GM19395 (cell line): ENCODE data around the gene IBA57.

Experiments
- ATAC-seq: cut with Tn5 transposase; IDR thresholded peaks from one replicate; pipeline ENCODE4 v1.9.1; 2021; ENCODE audit warnings: mild to moderate bottlenecking, moderate library complexity; ENCODE audit not compliant: unreplicated experiment

The IBA57 gene

DNA sequence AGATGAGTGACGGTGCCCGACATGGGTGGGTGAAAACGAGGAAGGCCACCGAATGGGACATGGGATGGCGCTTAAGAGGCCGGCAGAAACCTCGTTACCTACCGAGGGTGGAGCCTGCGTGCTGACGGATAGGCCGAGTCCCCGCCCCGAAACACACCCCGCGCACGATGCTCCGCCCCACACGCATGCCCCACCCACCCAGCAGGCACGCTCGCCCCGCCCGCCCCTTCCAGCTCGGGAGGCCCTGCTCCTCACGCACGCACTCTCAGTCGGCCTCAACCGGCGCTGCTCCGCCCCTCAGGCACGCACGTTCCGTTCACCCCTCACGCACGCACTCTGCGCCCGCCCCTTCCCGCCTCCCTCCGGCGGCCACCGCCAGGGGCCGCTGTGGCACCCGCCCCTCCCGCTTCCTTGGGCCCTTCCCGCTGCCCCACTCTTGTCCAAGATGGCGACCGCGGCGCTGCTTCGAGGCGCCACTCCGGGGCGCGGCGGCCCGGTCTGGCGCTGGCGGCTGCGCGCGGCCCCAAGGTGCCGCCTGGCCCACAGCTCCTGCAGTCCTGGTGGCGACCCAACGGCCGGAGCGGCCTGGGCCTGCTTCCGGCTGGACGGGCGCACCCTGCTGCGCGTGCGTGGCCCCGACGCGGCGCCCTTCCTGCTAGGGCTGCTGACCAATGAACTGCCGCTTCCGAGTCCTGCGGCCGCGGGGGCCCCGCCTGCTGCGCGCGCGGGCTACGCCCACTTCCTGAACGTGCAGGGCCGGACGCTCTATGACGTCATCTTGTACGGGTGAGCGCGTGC lies at the start of gene IBA57:
TSS of gene IBA57 (plus strand) at position 433 of the 798 bp plus-strand sequence. CDS start at position 446, 13 bp downstream.
- ATAC-seq = peak; percentile 86

DNA sequence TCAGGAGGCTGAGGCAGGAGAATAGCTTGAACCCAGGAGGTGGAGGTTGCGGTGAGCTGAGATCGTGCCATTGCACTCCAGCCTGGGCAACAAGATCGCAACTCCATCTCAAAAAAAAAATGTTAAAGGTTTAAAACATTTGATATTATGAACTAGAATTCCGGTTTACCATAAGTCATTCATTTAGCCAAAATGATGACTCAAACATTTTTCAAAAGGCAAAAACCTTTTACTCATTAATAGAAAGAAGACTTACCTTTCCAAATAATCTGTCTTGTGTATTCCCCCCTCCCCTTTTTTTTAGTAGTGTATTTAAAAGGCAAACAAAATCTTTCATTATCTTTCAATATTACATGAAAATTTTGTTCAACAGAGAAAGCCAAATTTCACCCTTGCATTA lies 48.3 kb upstream of the IBA57 start:
- ATAC-seq = no peak

DNA sequence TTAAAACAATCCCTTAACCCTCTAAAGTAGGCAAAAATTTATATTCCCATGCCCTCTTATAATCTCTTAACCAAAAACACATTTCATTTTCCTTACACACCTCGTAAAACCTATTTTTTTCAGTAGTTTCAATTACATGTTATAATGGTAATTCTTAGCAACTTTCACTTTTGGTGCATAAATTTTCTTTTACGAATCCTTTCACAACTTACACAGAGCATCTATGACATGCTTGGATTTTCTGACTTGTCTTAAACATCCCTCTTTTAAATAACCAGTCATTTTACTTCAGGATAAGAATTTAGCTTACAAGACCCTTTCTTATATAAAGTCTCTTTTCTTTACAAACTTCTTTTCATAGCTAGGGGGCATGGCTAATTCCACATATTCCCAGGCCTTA lies 47.6 kb upstream of the IBA57 start:
- no peak for ATAC-seq

DNA sequence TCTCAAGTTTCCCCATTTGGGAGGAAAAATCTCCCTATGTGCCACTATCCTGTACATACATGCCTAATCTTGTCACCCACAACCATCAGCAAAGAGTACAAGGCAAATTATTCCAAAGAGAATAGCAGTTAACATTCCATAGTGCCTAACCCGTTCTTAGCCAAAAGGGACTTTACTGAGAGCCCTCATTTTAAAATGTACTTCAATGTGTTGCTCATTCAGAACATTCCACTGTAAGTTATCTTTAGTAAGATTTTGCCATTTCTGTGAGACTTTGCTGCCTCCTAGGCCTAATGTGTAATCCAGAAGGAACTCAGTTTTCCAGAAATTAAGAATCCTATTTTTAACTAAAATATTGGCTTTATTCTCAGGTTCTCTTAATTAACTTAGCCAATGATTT lies 45.3 kb upstream of the IBA57 start:
- no peak for ATAC-seq

DNA sequence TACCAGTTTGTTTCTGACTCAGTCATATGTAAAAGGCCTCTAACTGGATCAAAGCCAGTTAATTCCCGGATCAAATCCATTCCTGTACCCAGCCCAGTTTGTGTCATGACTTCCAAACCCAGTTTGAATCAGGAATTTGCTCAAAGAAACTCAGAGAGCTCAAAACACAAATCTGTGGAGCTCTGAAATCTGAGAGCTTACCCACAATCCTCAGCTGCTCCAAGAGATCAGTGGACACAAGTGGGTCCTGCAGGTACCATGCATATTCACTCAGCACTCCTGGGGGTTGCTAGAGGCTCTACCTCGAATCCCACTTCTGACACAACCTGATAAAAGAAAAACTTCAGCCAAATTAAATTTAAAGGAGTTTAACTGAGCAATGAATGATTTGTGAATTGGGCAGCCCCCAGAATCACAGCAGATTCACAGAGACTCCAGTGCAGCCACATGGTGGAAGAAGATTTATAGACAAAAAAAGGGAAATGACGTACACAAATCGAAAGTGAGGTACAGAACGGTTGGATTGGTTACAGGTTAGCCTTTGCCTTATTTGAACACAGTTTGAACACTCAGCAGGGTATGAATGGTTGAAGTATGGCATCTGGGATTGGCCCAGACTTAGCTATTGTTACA lies 44.6 kb upstream of the IBA57 start:
- ATAC-seq = no peak

DNA sequence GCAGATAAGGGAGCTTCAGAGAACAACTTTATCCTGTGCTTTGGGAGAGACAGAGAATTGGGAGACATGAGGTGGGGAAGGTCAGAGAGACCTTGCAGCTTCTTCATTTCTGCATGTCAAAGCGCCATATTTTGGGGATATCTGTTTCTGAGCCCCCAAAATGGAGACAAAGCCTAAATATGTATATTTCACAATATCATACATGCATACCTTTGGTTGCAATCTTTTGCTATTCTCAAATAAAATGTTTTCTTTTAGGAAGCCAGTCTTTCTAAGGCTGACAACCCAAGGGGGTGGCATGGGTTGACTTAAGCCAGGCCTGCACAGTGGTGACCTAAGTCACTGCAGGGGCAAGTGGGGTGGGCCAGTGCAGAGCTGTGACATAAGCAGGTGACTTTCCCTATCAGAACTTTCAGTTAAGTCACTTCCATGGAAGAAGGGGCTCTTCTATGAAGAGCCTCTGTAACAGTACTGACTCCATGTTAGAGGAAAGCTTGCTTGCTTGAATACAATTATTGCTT lies 42.6 kb upstream of the IBA57 start:
- ATAC-seq = no peak

DNA sequence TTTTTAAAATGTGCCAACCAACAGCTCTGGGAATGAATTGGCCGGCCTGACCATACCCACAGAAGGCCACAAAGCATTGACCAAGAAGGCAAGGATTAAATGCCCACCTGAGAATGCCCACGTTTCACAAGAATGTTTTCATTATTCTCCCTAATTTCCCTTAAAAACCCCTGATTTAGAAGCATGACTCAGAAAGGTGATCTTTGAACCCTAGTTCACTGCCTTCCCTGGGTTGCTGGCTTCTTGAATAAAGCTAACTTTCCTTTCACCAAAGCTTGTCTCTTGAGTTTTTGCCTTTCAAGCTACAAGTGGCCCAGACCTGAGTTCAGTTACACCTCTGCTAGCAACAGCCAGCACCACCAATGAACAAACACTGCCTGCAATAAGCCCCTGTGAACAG lies 42.1 kb upstream of the IBA57 start:
- ATAC-seq = no peak

DNA sequence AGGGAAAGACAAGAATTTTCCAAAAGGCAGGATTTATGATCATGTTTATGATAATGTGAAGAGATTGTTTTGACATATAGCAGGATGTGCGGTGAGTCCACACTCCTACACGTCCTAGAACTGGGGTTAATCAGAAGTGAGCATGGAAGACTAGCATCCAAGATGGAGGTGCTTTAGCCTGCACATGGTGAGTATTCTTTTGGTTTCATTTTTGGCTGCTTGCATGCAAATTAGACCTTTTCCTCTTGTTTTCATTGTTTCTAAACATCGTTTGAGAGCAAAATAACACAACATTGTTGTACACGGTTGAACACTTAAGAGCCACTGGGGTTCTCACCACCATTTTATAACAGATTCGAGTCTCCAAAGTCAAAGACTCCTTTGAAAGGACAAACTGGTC lies 40.4 kb upstream of the IBA57 start:
- no peak for ATAC-seq

DNA sequence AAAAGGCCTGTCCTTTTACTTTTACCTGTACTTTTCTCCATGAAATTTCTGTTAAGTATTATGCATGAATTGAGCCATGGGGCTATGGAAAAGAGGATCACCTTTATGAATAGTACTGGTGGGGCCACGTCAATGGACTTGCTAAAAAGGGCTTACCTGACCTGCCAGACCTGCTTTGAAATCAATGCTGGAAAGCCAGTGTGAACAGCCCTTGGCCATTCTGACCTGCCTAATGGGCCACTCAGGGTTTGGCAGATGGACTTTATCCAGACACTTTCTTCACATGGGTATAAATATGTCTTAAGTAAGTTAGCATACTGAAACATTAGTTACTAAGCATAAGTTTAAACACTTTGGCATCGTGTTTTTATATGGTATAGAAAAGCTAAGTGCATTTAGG lies 33.8 kb upstream of the IBA57 start:
- ATAC-seq = no peak

DNA sequence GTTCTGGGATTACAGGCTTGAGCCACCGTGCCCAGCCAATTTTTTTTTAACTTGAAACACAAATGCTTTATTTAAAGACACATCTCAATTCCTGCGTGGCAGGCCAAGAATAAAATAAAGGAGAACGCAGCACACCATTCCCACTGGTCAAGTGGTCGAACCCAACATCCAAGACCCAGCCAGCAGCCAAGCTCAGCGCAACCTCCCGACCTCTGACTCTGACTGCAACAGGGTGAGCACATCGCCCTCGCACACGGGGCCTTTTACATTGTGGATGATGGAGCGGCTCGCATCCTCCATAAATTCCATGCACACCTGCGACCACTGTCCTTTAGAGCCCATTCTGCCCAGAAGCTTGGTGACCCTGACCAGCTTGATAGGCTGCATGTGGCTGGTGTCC lies 31.0 kb upstream of the IBA57 start:
- no peak for ATAC-seq

DNA sequence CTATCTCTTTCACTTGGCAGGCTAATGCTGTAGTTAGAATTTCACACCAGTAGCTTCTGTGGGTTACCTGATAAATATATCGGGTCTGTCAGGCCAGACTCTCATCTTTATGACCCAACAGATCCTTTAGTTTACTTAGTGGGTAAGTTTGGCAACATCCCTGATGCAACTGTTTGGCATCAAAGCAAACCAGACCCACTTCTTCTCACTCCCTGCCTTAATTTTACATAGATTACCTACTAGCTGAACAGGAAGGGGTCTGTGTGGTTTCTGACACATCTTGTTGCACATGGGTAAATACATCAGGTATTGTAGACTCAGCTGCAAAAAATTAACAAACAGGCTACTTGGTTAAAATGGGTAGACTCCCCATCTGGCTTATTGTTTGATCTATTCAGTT lies 28.7 kb upstream of the IBA57 start:
- ATAC-seq = no peak

DNA sequence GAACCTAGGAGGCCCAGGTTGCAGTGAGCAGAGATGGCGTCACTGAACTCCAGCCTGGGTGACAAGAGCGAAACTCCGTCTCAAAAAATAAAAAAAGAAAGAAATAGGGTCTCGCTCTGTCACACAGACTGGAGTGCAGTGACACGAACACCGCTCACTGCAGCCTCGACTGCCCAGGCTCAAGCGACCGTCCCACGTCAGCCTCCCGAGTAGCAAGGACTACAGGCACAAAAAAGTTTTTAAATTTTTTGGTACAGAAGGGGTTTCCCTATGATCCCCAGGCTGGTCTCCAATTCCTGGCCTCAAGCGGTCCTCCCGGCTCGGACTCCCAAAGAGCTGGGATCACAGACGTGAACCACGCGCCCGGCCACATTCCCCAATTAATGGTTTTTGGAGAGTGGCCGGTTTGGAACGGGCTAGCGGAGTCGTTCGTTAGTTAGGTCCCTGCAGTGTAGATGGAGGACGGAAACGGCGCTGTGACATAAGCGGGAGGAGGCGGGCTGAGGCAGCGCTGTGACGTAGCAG lies 26.1 kb upstream of the IBA57 start:
- ATAC-seq = no peak

DNA sequence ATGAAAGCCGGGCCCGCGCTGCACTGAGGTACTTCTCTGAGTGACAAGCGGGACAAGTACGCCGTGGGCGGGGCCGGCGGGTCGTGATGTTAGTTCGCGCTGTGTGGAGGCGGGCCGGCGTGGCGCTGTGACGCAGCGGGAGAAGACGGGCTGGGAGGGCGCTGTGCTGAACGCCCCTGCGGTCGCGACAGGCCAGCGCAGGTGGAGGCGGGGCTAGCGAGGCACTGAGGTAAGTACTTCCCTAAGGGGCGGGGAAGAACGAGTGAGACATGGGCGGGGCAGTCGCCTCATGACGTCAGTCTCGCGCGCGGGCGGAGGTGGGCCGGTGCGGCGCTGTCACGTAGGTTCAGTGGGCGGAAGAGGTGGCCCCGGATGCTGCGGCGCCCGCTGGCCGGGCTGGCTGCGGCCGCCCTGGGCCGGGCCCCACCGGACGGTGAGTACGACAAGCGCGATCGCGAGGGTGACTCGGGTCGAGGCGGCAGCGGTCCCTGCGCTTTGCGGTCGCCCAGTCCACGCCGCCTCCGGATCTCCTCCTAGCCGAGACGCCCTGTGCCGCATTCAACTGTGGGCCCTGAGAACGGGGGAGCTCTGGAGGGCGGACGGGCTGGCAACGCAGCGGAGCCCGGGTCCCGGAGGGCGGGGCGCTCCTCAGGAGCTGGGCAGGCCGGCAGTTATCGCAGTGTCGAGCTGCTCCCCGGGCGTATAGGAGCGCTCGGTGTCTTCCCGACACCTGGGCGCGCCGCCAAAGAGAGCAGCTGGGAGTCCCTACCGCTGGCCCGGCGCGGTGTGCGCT lies 25.5 kb upstream of the IBA57 start, which contains the start of gene GUK1:
TSS of gene GUK1 (plus strand) at position 349 of the 793 bp plus-strand sequence. CDS start at position 373, 24 bp downstream.
- ATAC-seq = peak; percentile 90

DNA sequence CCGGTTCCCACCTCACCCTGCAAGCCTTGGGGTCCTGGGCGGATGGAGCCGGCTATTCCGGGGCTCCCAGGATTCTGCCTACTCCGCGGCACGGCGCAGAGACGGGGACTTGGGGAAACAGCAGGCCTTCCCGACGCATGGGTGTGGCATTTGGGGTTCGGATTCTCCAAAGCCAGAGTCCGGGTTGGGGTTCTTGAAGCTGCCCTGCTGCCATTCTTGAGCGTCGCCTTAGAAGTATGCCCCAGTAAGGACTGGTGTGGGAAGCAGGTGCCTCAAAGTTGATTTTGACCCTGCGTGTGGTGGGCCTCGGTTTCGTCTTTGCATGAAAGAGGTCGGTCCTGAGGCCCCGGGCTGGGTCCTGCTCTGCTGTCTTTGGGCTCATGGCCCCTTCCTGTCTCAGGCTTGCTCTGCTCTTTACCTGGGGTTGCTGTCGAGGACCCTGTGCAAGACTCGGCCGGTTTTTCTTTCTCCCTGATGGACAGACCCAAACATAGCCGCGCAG lies 24.8 kb upstream of the IBA57 start:
- no peak for ATAC-seq

DNA sequence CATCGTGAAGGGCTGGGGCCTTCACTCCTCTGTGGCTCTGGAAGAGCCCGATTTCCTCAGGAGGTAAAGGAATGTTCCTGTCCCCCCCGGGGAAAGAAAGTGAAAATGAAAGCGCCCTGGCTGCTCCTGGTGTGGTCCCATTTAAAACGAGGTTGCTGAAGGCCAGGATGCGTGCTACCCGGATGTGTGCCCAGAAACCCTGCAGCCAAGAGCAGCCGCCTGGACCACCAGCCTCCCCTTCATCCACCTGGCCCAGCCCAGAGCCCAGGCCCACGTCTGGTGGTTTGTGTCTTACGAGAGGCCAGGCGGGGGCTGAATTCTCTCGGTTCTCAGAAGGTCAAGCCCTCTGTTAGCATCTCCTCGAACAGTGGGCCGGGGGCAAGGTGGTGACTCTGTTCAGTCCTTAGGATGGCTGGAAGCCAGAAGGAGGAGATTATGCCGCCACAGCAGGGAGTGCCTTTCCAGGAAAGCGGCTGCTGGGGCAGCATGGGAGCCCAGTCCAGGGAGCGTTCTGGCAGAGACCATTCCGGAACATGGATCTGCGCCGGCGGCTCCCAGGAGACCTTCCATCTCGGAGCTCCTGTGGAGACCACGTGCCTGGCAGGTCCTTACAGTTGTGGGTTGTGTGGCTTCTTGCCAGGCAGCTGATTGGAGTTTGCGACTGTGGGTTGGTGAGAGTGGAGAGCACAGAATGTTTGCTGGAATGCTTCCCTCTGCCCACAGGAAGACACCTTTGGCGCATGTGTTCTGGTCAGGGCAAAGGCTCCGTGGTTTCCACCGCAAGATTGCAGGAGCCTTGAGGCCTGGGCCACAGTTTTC lies 24.2 kb upstream of the IBA57 start:
- no peak for ATAC-seq

DNA sequence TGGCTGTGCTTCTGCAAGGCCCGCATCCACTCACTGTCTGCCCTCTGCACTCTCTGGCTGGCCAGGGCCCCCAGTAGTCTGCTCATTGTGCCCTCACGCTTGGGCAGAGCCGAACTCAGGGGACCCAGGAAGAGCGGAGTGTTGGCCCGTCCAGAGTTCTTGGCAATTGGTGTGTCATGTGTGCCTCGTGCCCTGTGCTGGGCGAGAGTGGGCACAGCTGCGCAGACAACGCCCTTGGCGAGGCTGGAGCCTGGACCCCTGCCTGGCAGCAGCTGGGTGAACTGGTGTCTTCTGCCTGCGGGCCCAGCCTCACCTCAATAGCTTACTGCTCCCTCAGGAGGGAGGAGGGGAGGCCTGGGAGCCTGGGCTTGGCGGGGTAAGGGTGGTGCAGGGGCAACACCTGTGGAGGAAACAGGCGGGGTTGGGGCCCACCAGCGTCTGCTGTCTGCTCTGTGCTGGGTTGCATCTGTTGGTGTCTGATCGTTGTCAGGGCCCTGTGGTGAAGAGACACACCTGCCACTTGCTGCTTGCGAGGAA lies 23.4 kb upstream of the IBA57 start:
- ATAC-seq = no peak

DNA sequence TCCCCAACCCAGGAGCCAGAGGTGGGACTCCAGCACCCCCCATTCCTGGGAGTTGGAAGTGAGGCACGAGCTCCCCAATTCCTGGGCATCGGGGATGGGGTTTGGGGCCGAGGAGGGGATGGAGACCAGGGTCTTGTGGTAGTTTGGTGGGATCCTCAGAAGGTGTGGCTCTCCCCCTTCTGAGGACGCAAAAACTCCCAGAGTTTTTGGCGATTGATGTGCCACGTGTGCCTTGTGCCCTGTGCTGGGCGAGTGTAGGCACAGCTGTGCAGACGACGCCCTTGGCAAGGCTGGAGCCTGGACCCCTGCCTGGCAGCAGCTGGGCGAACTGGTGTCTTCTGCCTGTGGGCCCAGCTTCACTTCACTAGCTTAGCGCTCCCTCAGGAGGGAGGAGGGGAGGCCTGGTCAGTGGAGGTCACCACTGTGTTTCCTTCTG lies 22.9 kb upstream of the IBA57 start:
- ATAC-seq = no peak

DNA sequence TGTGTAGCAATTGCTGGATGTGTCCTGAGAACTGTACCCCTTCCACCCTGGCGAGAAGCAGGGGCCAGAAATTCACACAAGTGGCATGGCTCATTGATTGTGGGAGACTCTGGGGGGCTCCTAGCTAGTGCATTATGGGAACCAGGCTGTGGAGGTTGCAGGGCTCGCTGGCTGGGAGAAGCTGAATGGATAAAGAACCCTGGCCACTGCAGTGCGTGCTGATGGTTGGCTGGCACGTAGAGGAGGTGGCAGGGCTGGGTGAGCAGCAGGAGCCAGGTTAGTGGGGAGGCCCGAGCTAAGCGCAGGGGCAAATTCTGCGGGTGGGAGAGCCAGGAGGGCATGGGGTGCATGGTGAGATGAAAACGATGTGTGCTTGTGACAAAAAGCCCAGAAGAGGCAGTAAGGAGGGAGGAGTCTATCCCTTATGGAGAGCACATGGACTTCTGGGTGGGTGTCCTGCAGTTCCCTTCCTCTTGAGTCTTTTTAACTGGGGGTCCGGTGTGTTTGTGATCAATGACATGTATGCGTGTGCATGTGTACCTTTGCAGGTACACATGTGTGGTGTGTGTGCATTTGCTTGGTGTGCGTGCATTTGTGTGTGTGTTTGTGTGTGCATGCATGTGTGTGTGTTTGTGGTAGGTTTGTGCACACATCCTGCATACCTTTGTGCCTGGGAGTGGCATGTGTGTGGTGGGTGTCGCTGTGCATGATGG lies 22.0 kb upstream of the IBA57 start:
- ATAC-seq = no peak
